Islet precursor cell (in vitro differentiated cells): ENCODE measurements around the gene LRRK1.
"Not testable (repeated sequence)": the region's sequence is repeated elsewhere in the genome, so short reads cannot be mapped to it uniquely, and the experiment has no call there.

Source experiments
- DNase-seq: peaks from one replicate; pipeline ENCODE4 v3.0.0-alpha.2; 2018

LRRK1 gene

GRCh38 chr15:101078669-101079323 lies 159.6 kb downstream of the LRRK1 start:
- no peak for DNase-seq

DNA sequence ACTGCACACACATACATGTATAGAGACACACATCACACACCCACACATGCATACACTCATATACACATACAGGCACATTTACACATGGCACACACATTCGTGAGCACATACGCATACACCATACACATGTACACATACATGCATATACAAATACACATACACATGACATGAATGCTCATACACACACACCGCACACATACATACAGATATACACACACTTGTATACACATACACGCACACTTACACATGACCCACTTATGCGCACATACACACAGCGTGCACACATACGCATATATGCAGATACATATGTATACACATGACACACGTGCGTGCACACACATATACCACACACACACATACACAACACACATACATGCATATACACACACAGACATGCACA lies 162.7 kb downstream of the LRRK1 start:
- DNase-seq = no peak

DNA sequence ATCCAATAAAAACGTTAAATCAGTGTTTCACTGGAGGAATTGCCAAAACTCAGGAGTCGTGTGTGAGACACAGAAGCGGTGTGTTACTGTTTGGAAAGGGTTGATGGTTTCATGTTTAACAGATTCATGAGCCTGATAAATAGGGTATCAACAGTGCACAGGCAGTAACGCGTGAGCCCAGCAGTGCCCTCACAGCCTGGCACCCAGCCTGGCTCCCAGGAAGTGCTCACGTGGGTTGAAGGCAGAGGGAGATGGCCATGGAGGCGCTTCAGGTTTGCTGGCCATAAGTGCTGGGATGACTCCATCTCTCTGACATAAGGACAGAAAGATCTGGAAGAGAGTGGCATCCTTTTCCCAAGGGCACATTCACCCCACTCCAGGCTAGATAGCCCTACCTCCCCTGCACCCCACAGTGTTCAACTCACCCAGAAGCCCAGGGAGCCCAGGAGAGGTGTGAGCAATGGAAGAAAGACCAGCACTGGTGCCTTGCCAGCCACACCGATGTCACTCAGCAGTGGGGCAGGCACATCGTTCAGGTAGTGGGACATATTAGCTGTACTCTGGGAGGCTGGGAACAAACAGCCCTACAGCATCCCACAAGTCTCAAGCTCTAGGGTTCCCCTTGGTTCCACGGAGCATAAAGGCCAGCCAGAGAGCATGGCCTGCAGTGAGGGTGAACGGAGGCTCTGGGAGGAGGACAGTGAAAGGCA lies 164.3 kb downstream of the LRRK1 start:
- DNase-seq = peak; percentile 22

- peak; percentile 35 for DNase-seq
Measured at GRCh38 chr15:101084801-101085200, 165.6 kb downstream of the LRRK1 start.

DNA sequence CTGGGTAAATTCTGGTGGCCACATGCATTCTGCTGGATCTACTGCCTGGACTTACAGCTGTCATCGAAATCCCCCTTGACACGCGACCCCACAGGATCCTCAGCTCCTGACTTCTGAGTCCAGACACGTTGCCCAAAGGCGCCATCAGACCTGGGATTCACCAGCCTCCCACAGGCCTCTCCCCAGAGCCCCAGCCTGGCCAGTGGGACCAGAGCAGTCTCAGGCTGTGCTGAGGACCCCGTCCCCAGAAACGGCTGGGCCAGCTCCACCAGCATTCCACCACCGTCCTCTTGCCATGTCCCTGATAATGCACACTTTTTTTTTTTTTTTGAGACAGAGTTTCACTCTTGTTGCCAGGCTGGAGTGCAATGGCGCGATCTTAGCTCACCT lies 166.1 kb downstream of the LRRK1 start:
- no peak for DNase-seq

DNA sequence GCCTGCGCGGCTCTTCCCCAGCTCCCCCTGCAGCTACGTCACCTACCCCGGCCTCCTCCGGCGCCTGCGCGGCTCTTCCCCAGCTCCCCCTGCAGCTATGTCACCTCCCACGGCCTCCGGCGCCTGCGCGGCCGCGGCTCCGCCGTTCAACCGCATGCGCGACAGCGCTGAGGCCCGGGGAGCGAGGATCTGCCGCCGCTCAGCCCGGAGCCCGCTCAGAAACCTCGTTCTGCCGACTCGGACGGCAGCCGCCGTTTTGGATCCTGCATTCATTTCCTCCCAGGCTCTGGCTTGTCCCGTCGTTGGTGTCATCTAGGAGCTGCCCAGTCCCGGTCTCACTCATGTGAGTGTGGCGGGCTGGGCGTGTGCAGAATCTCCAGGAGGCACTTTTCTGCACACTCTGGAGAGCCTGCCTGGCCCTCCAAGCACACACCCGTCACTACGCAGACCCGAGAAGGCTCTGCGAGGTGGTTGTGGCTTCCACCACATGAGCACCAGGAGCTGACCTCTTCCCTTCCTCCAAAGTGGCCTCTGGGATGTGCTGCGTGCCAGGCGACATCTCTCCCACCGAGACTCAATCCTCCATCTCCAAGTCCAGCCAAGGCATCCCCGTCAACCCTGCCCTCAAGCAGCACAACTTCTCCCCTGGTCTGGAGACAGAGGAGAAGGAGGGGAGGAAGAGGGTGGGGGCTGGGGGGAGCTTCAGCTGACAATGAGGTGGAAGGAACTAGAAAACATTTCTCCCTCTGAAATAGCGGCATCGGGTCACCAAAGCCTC lies 167.4 kb downstream of the LRRK1 start:
- DNase-seq = peak; percentile 48

DNA sequence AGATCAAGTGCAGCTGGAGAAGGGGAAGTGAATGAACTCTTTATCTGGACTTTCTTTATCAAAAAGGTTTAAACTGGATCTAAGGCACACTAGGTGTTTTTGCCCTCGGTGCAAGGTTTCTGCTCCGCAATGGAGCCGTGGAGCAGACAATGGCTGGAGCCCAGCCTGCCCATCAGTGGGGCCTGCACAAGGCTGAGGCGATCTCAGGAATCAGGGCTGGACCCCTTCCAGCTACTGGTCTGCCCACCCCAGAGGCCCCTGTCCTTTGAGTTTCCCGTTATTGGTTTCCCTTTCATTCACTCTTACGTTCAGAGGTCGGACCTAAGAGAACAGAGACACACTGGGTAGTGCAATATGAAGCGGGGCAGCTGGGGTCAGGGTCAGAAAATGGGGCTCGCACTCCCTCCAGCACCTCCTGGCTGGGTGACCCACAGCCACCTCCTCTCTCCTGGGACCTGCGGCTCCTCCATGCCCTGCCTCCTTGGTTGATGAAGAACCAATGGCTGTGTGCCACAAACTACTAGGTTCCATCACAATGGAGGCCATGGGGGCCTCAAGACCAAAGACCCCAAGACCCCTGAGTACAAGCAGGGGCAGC lies 168.1 kb downstream of the LRRK1 start:
- DNase-seq = peak; percentile 40

- DNase-seq = no peak
Measured at GRCh38 chr15:101088271-101088670, 169.1 kb downstream of the LRRK1 start.

GRCh38 chr15:101088788-101089578 lies 169.8 kb downstream of the LRRK1 start:
- peak; percentile 76 for DNase-seq

- no peak for DNase-seq
Measured at GRCh38 chr15:101089579-101090427, 170.6 kb downstream of the LRRK1 start.

- no peak for DNase-seq
Measured at GRCh38 chr15:101090428-101090790, 171.3 kb downstream of the LRRK1 start.

DNA sequence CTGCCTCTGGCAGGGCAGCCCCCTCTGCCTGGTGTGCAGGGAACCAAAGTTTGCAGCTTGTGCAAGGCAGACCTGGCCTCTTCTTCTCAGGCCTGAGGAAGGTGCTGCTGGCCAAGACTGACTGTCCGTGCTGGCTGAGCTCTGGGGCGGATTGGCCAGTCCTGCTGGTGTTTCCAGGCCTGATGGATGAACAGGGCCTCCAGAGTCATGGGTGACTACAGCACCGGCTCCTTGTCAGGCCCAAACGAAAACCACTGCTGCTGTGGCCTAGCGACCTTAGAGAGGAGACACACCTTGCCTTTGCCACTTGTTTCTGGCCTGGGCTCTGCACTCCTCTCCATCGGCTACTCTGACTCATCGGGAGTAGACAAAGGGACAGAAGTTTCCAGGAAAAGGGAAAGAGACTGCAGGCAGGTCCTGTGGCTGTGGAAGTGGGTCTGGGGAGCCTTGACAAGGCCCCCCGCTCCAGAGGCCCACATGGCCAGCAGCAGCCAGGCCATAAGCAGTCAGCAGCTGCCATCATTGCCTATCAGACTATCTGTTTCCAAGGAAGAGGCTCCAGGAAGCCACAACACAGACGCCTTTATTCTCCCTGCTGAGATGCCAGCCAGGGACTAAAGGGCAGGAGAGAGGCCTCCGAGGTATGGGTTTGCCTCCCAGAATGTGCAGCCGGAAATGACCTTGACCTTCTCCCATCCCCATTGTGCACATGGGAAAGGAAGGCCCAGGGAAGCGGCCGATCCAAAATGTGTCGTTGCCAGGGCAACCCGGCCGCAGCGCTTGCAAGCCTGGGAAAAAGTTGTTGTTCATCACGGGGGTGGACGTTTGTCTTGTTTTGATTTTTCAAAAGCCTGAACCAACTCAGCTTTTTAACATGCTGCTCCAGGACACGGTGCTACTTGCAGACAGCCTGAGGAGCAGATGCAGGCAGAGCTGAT lies 172.2 kb downstream of the LRRK1 start:
- no peak for DNase-seq

- no peak for DNase-seq
Measured at GRCh38 chr15:101092156-101092866, 173.2 kb downstream of the LRRK1 start.

GRCh38 chr15:101092867-101093202 lies 173.7 kb downstream of the LRRK1 start:
- DNase-seq = no peak

DNA sequence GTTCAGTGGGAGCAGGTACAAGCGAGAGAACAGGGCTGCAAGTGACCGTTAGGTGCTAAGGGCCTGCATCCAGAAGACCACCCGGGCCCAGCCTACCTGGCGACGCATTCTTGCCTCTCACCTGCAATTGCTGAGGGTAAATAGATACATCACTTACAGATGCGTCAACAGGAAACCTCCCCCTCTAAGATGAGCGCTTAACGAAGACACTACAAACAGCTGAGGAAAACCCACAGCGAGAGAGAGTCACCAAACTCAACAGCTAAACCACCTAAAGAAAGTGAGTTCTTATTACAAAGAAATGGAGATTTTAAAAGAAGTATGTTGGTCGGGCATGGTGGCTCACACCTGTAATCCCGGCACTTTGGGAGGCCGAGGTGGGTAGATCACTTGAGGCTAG lies 174.8 kb downstream of the LRRK1 start:
- DNase-seq = no peak

- DNase-seq = not testable (repeated sequence)
Measured at GRCh38 chr15:101095796-101096406, 176.7 kb downstream of the LRRK1 start.

GRCh38 chr15:101097111-101097510 lies 178.0 kb downstream of the LRRK1 start:
- DNase-seq = peak; percentile 33

DNA sequence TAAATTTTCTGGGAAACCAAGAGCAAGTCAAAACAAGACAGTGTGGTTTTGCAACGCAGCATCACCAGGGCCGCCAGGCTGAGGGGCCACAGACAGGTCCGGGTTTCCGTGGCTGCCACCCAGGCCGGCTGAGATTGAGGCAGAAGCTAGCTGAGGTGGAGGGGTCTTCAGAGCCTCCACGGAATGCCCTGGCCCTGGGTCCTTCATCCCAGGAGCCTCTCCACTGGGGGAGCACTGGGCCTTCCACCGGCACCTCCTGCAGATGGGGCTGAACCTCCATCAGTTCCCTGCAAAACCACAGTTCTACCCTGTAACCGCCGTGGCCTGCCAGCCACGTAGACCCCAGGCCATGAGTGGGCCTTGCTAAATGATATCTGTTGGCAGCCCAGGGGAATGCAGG lies 180.0 kb downstream of the LRRK1 start:
- DNase-seq = no peak

DNA sequence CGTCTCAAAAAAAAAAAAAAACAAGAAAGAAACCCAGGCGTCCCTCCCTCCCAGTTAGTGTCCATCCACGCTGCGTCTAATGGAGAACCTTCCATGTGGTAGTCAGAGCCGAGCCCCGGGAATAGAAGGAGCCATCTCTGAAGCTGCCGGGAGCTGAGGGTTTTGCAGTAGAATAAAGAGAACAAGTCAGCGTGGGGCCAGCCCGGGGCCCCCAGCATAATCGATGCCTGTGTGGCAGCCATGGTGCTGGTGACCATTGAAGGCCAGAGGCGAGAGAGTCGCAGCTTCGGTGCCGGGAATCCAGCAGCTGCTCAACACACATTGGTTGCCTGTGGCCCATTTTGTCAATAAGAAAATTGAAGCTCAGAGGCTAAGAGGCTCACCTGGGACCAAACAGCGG lies 181.0 kb downstream of the LRRK1 start:
- DNase-seq = peak; percentile 41
